ENCODE data around the gene FXR2.

- no peak for TF ChIP-seq POLR2A (IDR thresholded peaks at IDR 0.05)
- TF ChIP-seq CTCF (IDR thresholded peaks at IDR 0.05), result no peak
Observed at GRCh38 chr17:7611635-7612293, 2.9 kb downstream of the FXR2 start.

Data from testis (tissue), 2 donors.